GM13977 (cell line): ENCODE data around the gene LRRC8E.

Experiments
- DNase-seq: peaks from one replicate; pipeline ENCODE4 v3.0.0; 2012; ENCODE audit warnings: low spot score
- CTCF ChIP-seq: IDR thresholded peaks from 2 replicates; pipeline ENCODE4 v1.5.1; 2012; ENCODE audit warnings: mild to moderate bottlenecking, control low read depth; ENCODE audit not compliant: insufficient read depth; ENCODE audit errors: extremely low read depth, missing control alignments
- in situ Hi-C: fragments of 300-500 bp; cut with MboI; formaldehyde crosslinking; loops from one replicate; pipeline ENCODE4 v1.12.0; 2022; ENCODE audit warnings: low sequenced_read_pairs, low pct_unique_long_range_greater_than_20kb, mixed read lengths, inconsistent platforms; ENCODE audit not compliant: unreplicated experiment

LRRC8E gene

GRCh38 chr19:7908078-7908699 is 19.9 kb downstream of the LRRC8E start:
- no peak for TF ChIP-seq CTCF
- DNase-seq = no peak
- in situ Hi-C loops = no loop called here

- in situ Hi-C loops = no loop called here
- DNase-seq = no peak
- TF ChIP-seq CTCF = no peak
These were observed 20.6 kb downstream of the LRRC8E start for GRCh38 chr19:7908742-7909461.

GRCh38 chr19:7909471-7910067 is 21.3 kb downstream of the LRRC8E start:
- no peak for TF ChIP-seq CTCF
- DNase-seq = no peak
- in situ Hi-C loops = no loop called here

GRCh38 chr19:7910321-7911161 is 22.2 kb downstream of the LRRC8E start:
- DNase-seq = no peak

GRCh38 chr19:7911508-7912143 is 23.3 kb downstream of the LRRC8E start:
- no peak for DNase-seq
- no peak for TF ChIP-seq CTCF
- in situ Hi-C loops = no loop called here

More at GRCh38 chr19:7910321-7911161, 22.2 kb downstream of the LRRC8E start:
- in situ Hi-C loops = no loop called here
- no peak for TF ChIP-seq CTCF
